Loucy (cell line): ENCODE measurements around the gene TRHDE.

ENCODE experiments used
- CTCF ChIP-seq: fragments of 200-600 bp; sonication (generic); conservative IDR thresholded peaks from 2 replicates; pipeline ENCODE4 v1.5.1; 2014; ENCODE audit warnings: mild to moderate bottlenecking, antibody characterized with exemption, low read length
- EZH2phosphoT487 ChIP-seq: fragments of 200-600 bp; IDR thresholded peaks from 2 replicates; pipeline ENCODE4 v1.6.1; 2018; ENCODE audit warnings: antibody characterized with exemption, mild to moderate bottlenecking, moderate library complexity, borderline replicate concordance

GRCh38 chr12:72270246-72270645 lies 1.9 kb upstream of the TRHDE start:
- TF ChIP-seq CTCF (no peak), EZH2phosphoT487 (no peak)
